ENCODE results near the gene MRPS30.

The MRPS30 gene

DNA sequence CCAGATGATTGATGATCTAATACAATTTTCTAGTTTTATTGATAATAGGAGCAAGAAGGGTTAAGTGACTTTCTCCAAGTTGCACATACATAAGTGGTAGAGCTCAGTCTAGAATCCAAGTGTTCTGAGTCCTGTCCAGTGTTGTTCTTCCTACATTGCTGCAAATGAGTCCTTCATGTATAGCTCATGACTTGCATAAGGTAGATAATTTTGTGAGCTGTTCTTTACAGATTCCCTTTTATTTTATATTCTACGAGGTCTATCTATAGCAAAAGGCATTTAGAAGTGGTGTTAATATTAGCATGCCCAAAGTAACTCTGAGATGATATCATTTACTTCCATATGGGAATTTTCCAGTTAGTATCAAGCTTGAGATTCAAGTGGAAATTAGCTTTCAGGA is 20.0 kb downstream of the MRPS30 start:
- TF ChIP-seq CTCF (IDR thresholded peaks at IDR 0.05; ENCODE audit: low read depth, low read length), result no peak
- no peak overlapping the region for H3K4me3 ChIP-seq (ENCODE audit: low read depth, low read length)

- no peak overlapping the region for H3K4me3 ChIP-seq (ENCODE audit: low read depth, low read length)
- TF ChIP-seq CTCF (IDR thresholded peaks at IDR 0.05; ENCODE audit: low read depth, low read length), result no peak
Measured at GRCh38 chr5:44830951-44831350, 22.2 kb downstream of the MRPS30 start.

GRCh38 chr5:44833249-44833648 is 24.5 kb downstream of the MRPS30 start:
- H3K4me3 ChIP-seq (ENCODE audit: low read depth, low read length), result no peak overlapping the region
- TF ChIP-seq CTCF (IDR thresholded peaks at IDR 0.05; ENCODE audit: low read depth, low read length), result no peak

DNA sequence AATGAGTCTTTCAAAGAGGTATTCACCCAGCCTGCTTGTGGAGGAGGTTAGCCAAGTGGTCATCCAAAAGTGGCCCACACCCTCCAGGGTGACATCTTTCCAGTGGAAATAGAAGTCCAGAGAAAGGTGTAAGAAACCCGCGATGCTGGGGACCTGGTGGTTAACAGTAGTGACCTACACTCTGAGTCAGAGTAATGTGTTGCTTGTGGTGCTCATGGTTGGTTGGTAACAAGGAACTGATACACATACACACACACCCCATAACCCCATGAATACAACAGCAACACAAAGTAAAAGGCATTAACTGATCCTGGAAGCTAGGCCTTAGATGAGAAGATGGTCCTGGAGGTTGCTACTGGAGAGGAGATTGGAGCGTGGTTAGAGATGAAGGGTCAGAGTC is 26.9 kb downstream of the MRPS30 start:
- TF ChIP-seq CTCF (IDR thresholded peaks at IDR 0.05; ENCODE audit: low read depth, low read length), result no peak
- H3K4me3 ChIP-seq (ENCODE audit: low read depth, low read length), result no peak overlapping the region

DNA sequence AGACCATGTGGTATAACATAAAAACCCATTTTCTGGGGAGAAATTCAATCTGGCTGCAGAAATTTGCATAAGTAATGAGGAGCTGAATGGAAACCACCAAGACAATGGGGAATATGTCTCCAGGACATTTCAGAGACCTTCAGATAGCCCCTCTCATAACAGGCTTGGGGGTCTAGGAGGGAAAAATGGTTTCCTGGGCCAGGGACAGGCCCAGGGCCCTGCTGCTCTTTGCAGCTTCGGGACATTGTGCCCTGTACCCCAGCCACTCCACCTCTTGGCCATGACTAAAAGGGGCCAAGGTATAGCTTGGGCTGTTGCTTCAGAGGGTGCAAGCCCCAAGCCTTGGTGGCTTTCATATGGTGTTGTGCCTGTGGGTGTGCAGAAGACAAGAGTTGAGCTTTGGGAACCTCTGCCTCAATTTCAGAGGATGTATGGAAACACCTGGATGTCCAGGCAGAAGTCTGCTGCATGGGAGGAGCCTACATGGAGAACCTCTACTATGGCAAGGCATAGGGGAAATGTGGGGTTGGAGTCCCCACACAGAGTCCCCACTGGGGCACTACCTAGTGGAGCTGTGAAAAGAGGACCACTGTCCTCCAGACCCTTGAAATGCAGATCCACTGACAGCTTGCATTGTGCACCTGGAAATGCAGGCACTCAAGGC is 30.4 kb downstream of the MRPS30 start:
- TF ChIP-seq CTCF (IDR thresholded peaks at IDR 0.05; ENCODE audit: low read depth, low read length), result no peak
- no peak overlapping the region for H3K4me3 ChIP-seq (ENCODE audit: low read depth, low read length)

DNA sequence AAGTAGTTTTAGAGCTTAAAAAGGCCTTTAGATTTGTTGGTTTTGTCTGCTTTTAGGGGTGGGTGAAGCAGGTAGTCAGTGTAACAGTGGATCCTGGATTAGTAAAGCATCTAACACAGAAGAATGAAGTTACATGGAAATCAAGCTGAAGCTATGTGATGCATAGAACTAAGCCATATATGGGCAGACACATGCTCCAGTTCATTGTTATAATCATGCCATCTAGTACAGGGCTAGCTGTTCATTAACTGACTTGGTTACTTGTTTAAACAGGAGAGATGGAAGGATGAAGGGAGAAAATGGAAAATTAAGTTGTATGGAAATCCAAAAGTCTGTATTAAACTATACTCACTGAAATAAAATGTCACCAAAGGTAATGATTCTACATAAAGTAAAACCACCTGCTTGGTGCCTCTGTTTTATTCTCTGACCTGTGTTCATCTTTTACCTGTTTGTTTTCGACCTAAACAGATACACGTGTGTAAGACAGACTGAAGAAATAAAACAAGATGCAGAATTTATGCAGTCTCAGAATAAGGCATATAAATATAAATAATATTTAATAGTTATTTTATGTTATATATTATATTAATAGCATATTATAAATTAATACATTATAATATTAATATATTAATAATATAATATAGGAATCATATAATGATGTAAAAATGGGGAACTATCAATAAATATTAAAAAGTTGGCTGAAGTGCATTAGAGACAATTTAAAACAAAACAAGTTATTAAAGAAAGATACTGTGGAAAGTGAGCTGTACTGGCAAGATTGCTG is 33.9 kb downstream of the MRPS30 start:
- H3K4me3 ChIP-seq (ENCODE audit: low read depth, low read length), result no peak overlapping the region
- TF ChIP-seq CTCF (IDR thresholded peaks at IDR 0.05; ENCODE audit: low read depth, low read length), result no peak

GRCh38 chr5:44844744-44845143 is 36.0 kb downstream of the MRPS30 start:
- no peak for TF ChIP-seq CTCF (IDR thresholded peaks at IDR 0.05; ENCODE audit: low read depth, low read length)
- no peak overlapping the region for H3K4me3 ChIP-seq (ENCODE audit: low read depth, low read length)

All from WI38 (cell line).